Breast epithelium (tissue), 4 donors: ENCODE measurements around the gene FAM174B. TPM values are rescaled to one million over a fixed set of nuclear protein-coding genes. Genes with fewer than 3 reads are reported as not detected.

Experiments used
- DNase-seq, 2 donors: peaks; one replicate each; pipeline ENCODE4 v3.0.0-alpha.2; 2019; ENCODE audit warnings: low spot score in 2 of 2
- H3K27ac ChIP-seq, 2 donors: fragments of 200-600 bp; sonication (generic) in 1 of 2; one replicate each; pipeline ENCODE4 v1.5.1; 2016 to 2019; ENCODE audit warnings: mild to moderate bottlenecking in 1 of 2
- H3K27me3 ChIP-seq, 2 donors: fragments of 200-600 bp; sonication (generic) in 1 of 2; one replicate each; pipeline versions ENCODE4 v1.5.1 to v1.6.0; 2017 to 2019; ENCODE audit warnings: control low read depth in 1 of 2, mild to moderate bottlenecking in 1 of 2
- H3K36me3 ChIP-seq: fragments of 200-600 bp; one replicate; pipeline ENCODE4 v1.5.1; 2019
- H3K4me1 ChIP-seq, 2 donors: fragments of 200-600 bp; sonication (generic); one replicate each; pipeline ENCODE4 v1.5.1; 2016 to 2019; ENCODE audit warnings: control low read depth in 1 of 2
- H3K4me3 ChIP-seq, 3 donors: fragments of 200-600 bp; sonication (generic); 1 replicate in 2 of 3; 2 replicates in 1 of 3; pipeline ENCODE4 v1.5.1; 2016 to 2019; ENCODE audit warnings: mild to moderate bottlenecking in 3 of 3, moderate library complexity in 2 of 3
- H3K9me3 ChIP-seq, 2 donors: fragments of 200-600 bp; sonication (generic) in 1 of 2; one replicate each; pipeline ENCODE4 v1.5.1; 2016 to 2019; ENCODE audit warnings: control low read depth in 1 of 2
- POLR2A ChIP-seq: fragments of 450-650 bp; IDR thresholded peaks from one replicate; pipeline ENCODE4 v1.6.1; 2016; ENCODE audit warnings: antibody characterized with exemption, mild to moderate bottlenecking, moderate library complexity
- POLR2AphosphoS5 ChIP-seq, 3 donors: sonication (generic); formaldehyde crosslinking; IDR thresholded peaks; one replicate each; pipeline ENCODE4 v1.6.1; 2017; ENCODE audit warnings: antibody characterized with exemption in 3 of 3
- intact Hi-C: fragments of 100-400 bp; cut with DNase I; formaldehyde crosslinking; loops from one replicate; pipeline ENCODE4 v1.15.1; 2023; ENCODE audit warnings: low total_unique reads
- total RNA-seq, 3 donors: library from RNA; depleted of rRNA; stranded (reverse); fragments of >200 nt; gene quantifications; one replicate each; pipeline ENCODE4 v1.1.0, GENCODE V29; 2016
- TF ChIP-seq, protein P1 (sequence below), 3 donors: fragments of 450-650 bp; IDR thresholded peaks; one replicate each; pipeline ENCODE4 v1.5.1; 2016 to 2017; ENCODE audit warnings: antibody characterized with exemption in 3 of 3, mild to moderate bottlenecking in 3 of 3, moderate library complexity in 3 of 3

Gene FAM174B
- total RNA-seq, 3 donors from 2014 or later = 4.3 to 34.7 (median 20.6) TPM

DNA sequence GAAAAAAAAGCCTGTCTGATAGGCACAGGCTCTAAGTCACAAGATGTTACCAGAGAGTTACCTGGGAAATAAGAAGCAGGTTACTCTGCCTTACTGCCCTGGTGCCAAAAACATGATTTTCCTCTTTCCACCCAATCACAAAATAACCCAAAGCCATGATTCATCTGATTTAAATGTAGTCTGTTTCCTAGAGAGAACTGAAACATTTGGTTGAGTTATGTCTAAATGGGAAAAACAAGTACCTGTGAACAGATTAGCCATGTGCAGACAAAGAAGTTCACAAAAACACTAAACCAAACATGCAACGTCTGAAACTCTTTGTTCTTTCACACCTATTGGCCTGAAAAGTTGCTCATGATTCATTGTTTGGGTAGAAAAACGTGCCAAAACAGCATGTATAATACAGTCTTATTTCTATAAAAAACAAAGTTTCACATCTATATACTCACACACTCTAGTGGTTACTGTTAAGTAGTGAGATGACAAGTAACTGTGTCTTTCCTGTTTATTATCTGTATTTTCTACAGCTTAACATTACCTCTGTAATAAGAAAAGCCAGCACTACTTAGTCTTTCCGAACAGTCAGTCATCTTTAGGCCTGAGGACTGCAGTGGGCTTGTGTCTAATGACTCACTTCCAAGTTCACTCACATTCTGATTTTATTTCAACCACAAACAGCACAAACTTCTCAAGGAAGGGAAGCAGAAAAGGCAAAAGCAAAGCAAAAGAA lies 30.2 kb downstream of the FAM174B start:
- Histone ChIP-seq H3K36me3 (no peaks in the 10 kb centered on the region), H3K4me3 (no peak overlapping the region), H3K27me3 (no peaks in the 10 kb centered on the region), H3K4me1 (peaks cover 0 to 10% of the 10 kb centered on the region in 2 donors), H3K27ac (peak overlapping the region; percentile 52 to 69), H3K9me3 (no peaks in the 10 kb centered on the region)
- intact Hi-C loops = no loop called here
- TF ChIP-seq, protein P1, sequence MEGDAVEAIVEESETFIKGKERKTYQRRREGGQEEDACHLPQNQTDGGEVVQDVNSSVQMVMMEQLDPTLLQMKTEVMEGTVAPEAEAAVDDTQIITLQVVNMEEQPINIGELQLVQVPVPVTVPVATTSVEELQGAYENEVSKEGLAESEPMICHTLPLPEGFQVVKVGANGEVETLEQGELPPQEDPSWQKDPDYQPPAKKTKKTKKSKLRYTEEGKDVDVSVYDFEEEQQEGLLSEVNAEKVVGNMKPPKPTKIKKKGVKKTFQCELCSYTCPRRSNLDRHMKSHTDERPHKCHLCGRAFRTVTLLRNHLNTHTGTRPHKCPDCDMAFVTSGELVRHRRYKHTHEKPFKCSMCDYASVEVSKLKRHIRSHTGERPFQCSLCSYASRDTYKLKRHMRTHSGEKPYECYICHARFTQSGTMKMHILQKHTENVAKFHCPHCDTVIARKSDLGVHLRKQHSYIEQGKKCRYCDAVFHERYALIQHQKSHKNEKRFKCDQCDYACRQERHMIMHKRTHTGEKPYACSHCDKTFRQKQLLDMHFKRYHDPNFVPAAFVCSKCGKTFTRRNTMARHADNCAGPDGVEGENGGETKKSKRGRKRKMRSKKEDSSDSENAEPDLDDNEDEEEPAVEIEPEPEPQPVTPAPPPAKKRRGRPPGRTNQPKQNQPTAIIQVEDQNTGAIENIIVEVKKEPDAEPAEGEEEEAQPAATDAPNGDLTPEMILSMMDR (IDR thresholded peaks at IDR 0.05) = no peak
- TF ChIP-seq POLR2AphosphoS5 (IDR thresholded peaks at IDR 0.05) = no peak
- no peak for TF ChIP-seq POLR2A
- no peak for DNase-seq

DNA sequence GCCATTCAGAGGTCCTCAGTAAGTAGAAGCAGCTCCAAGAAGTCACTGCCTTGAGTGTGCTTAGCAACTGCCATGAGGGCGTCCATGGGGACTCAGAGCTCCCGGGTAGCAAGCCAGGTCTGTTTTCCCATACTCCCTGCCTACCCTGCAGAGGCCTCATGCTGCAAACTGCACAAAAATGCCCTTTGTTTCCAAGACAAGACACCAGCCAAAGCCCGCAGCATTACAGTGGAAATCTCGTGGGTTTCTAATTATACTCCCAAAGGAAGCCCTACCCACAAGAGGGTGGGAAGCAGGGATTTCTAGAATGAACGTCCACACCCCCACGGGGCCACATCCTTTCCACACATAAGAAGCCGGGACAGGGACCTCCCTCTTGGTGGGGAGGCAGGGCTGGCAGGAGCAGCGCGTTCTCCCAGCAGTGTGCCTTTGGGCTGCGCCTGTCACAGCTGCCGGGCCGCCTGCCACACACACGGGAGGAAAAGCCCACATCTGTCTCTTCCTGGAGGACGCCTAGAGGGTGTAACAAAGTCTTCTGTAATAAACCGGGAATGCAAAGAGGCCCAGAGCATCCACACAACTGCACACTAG lies 31.1 kb downstream of the FAM174B start:
- DNase-seq = peak; percentile 52
- TF ChIP-seq, protein P1 (IDR thresholded peaks at IDR 0.05) = no peak
- TF ChIP-seq POLR2AphosphoS5 (IDR thresholded peaks at IDR 0.05) = no peak
- Histone ChIP-seq H3K4me3 (peak overlapping the region in 2 of 3 donors; percentile 24 to 39), H3K27ac (peak overlapping the region; percentile 52 to 69), H3K27me3 (no peaks in the 10 kb centered on the region), H3K36me3 (no peaks in the 10 kb centered on the region), H3K4me1 (peaks cover 0 to 10% of the 10 kb centered on the region in 2 donors), H3K9me3 (no peaks in the 10 kb centered on the region)
- intact Hi-C loops = no loop called here

DNA sequence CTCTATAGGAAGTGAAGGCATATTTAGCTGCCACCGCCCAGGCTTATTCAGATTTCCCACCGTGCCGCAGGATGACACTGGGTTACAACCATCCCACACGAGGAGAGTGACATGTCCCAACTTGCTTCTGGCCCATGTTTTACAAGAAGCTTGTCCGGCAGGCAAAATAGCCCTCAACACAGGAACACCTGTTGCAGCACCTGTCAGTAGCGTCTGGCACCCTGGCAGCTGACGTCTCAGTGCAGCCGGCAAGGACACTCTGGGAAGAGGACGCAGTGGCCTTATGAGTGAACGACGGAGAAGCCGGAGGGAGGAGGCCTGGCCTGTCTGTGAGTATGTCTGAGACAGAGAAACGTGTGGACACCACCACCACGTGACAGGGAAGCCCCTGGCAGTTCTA lies 32.1 kb downstream of the FAM174B start:
- Histone ChIP-seq H3K27me3 (no peaks in the 10 kb centered on the region), H3K9me3 (no peaks in the 10 kb centered on the region), H3K4me1 (peaks cover 0 to 10% of the 10 kb centered on the region in 2 donors), H3K4me3 (no peak overlapping the region), H3K27ac (peak overlapping the region in 1 of 2 donors; percentile 12), H3K36me3 (no peaks in the 10 kb centered on the region)
- TF ChIP-seq, protein P1 (IDR thresholded peaks at IDR 0.05) = no peak
- no peak for TF ChIP-seq POLR2AphosphoS5 (IDR thresholded peaks at IDR 0.05)
- TF ChIP-seq POLR2A = no peak
- intact Hi-C loops = no loop called here
- peak in 1 of 2 donors; percentile 48 for DNase-seq

DNA sequence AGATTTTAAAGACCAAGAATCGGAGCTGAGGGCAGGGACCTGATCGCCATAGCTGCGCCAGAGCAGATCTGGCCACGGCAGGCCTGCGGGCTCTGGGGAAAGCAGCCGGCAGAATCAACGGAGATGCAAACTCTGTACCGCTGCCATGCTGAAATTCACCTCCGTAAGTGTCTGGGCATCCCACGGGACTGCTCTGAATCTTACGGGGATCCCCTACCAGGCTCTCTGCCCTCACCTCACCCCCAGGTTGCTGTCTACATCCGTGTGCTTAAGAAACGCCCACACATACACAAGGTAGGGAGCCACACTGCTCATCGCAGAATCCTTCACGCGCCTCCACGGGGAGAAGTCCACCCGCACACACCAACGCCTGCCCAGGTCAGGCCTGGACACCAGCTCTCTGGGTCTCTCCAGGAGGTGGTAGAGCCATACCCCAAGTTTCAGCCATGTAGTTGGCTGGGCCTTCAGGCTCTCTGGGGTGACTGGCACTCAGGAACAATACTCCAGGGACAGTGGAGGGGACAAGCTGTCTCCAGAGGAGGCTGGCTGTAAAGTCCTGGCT lies 33.5 kb downstream of the FAM174B start:
- Histone ChIP-seq H3K4me3 (no peak overlapping the region), H3K27ac (no peak overlapping the region), H3K9me3 (no peaks in the 10 kb centered on the region), H3K36me3 (no peaks in the 10 kb centered on the region), H3K4me1 (peaks cover 0 to 10% of the 10 kb centered on the region in 2 donors), H3K27me3 (no peaks in the 10 kb centered on the region)
- DNase-seq = no peak
- TF ChIP-seq, protein P1 (IDR thresholded peaks at IDR 0.05) = no peak
- no peak for TF ChIP-seq POLR2AphosphoS5 (IDR thresholded peaks at IDR 0.05)
- no peak for TF ChIP-seq POLR2A
- intact Hi-C loops = no loop called here

DNA sequence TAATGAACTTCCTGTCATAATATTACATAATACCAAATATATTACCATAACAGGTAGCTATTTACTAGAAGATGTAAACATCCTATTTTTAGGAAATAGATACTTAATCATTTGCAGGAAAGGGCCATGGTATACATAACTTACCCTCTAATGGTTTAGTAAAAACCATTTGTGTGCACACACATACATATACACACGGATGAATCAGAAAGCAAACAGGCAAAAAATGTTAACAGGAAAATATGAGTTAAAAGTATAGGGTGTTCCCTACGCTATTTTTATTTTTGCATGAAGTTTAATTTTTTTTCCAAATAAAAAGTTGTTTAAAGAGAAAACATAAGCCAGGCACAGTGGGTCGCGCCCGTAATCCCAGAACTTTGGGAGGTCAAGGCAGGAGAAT lies 34.6 kb downstream of the FAM174B start:
- TF ChIP-seq POLR2AphosphoS5 (IDR thresholded peaks at IDR 0.05) (no peak), POLR2A (no peak)
- TF ChIP-seq, protein P1 (IDR thresholded peaks at IDR 0.05) = no peak
- Histone ChIP-seq H3K4me1 (peaks cover 0 to 10% of the 10 kb centered on the region in 2 donors), H3K27me3 (no peaks in the 10 kb centered on the region), H3K36me3 (no peaks in the 10 kb centered on the region), H3K9me3 (no peaks in the 10 kb centered on the region), H3K4me3 (no peak overlapping the region), H3K27ac (no peak overlapping the region)
- intact Hi-C loops = no loop called here
- no peak for DNase-seq
